Glomerular endothelial cell (primary cell): Measurements from ENCODE around the gene UNC5A. TPM values are rescaled to one million over a fixed set of nuclear protein-coding genes. Genes with fewer than 3 reads are reported as not detected.

Source experiments
- DNase-seq: peaks from one replicate; pipeline ENCODE4 v3.0.0-alpha.2; 2011; ENCODE audit warnings: low read depth, low spot score; ENCODE audit errors: extremely low read depth
- total RNA-seq: library from RNA; depleted of rRNA; stranded (reverse); fragments of >200 nt; gene quantifications from 2 replicates; pipeline ENCODE4 v1.2.3, GENCODE V29; 2015

Gene UNC5A
- total RNA-seq, 1 donor from 2014 or later: 18.5 TPM

DNA sequence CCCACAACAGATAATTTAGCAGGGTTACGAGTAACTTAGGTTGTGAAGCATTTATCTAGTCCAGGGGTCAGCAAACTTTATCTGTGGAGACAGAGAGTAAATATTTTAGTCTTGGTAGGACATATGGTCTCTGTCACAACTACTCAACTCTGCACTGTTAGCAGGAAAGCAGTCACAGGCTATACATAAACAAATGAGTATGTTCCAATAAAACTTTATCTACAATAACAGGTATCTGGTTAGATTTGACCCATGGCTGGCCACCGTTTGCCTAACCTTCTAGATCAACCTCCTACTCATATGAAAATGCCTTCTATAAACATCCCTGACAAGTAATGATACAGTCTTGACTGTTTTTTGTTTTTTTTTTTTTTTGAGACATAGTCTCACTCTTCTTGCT lies 101.8 kb downstream of the UNC5A start:
- no peak for DNase-seq

GRCh38 chr5:176915906-176916305 lies 105.5 kb downstream of the UNC5A start:
- no peak for DNase-seq

DNA sequence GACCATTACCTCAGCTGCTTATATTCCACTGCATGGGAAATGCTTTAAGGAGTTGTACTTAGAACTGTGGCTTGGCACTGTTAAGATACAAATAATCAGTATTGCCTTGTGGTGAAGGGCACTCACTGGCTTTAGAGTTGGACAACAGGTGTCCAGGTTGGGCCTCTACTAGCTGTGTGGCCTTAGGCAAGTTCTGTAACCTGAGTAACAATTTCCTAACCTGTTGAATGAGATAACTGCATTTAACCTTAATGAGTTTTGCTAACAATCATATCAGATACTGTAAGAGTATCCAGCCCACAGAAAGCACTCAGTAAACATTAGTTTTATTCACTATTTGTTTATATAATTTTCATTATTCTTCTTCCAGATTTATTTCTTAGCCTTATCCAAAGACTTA lies 106.0 kb downstream of the UNC5A start:
- DNase-seq: no peak

GRCh38 chr5:176918613-176919012 lies 108.3 kb downstream of the UNC5A start:
- no peak for DNase-seq

- no peak for DNase-seq
These were observed 111.4 kb downstream of the UNC5A start for GRCh38 chr5:176921714-176922113.

DNA sequence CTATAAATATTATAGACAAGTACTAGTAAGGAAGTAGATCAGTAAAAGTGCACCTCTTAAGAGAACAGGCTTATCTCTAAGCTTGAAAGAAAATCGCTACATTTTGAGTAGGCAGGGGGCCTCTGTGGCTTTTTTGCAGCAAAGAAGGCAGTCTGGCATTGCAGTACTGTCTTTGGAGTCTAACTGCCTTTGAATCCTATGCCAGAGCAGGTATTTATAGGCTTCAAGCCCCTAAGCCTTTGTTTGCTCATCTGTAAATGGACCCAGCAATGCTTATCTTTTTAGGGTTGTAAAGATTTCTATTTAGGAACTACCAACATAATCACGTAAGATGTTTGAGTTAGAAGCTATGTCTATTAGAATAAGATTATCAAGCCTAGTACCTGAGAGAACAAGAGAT lies 112.5 kb downstream of the UNC5A start:
- DNase-seq: no peak

DNA sequence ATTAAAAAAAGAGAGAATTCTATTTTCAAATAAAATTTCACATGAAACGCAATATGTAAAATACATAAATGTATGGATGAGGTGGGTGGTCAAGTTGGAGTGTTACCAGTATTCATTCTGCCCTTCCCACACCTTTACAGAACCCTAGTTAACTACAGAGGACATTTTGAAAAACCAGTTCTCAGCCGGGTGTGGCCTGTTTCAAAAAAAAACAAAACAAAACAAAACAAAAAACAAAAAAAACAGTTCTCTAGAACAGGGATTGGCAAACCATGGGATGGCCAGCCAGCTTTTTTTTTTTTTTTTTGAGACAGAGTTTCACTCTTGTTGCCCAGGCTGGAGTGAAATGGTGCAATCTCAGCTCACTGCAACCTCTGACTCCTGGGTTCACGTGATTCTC lies 117.2 kb downstream of the UNC5A start:
- no peak for DNase-seq

- no peak for DNase-seq
These were observed 119.3 kb downstream of the UNC5A start for GRCh38 chr5:176929654-176930053.

Other genes starting within 250 kb of the UNC5A start
- gene GPRIN1, start 200.4 kb upstream of the UNC5A start, total RNA-seq: 12.3 and 13.1 TPM in 2 replicates
- gene SNCB, start 180.0 kb upstream of the UNC5A start, total RNA-seq: 0.70 and 1.8 TPM in 2 replicates
- gene EIF4E1B, start 179.9 kb upstream of the UNC5A start, total RNA-seq: 0.06 TPM in 1 of 2 replicates, not detected in the other
- gene TSPAN17, start 163.1 kb upstream of the UNC5A start, total RNA-seq: 53.1 and 64.2 TPM in 2 replicates
- gene HK3, start 88.8 kb downstream of the UNC5A start, total RNA-seq: not detected in 2 replicates
- gene UIMC1, start 196.2 kb downstream of the UNC5A start, total RNA-seq: 23.0 and 30.8 TPM in 2 replicates
- gene ZNF346, start 212.1 kb downstream of the UNC5A start, total RNA-seq: 14.8 and 18.1 TPM in 2 replicates